SK-N-SH (cell line): Measurements from ENCODE around the gene MYLK. TPM values are rescaled to one million over a fixed set of nuclear protein-coding genes. Genes with fewer than 3 reads are reported as not detected.

Source experiments
- CTCF ChIA-PET: fragments of 300-600, 350-600 bp; formaldehyde crosslinking; extraction: SDS; loops from one replicate; lab custom pipeline; 2021; lab: Yijun Ruan, JAX
- POLR2A ChIA-PET: fragments of 350-600 bp; sonication (Branson Sonifier 250); formaldehyde crosslinking; extraction: SDS; loops from one replicate; lab custom pipeline; 2020; ENCODE audit warnings: antibody characterized with exemption, inconsistent platforms; lab: Yijun Ruan, JAX
- DNase-seq: peaks from one replicate; pipeline ENCODE4 v3.0.0; 2012
- H2AFZ ChIP-seq: fragments of 200-600 bp; sonication (generic); 2 replicates; pipeline ENCODE4 v1.8.1; 2016; ENCODE audit warnings: antibody characterized with exemption, mild to moderate bottlenecking, low read depth
- H3F3A ChIP-seq: fragments of 200-600 bp; sonication (generic); replicated peaks from 2 replicates; pipeline ENCODE3; 2016; ENCODE audit warnings: antibody characterized with exemption, mild to moderate bottlenecking; ENCODE audit not compliant: insufficient read depth
- H3K27ac ChIP-seq, 2 experiments: fragments of 200-500 bp in 1 of 2; fragments of 200-600 bp in 1 of 2; sonication (Bioruptor generic) in 1 of 2; sonication (generic), shearing (Covaris generic) in 1 of 2; 2 replicates each; pipeline versions ENCODE4 v1.5.1 to v1.6.1; 2014 to 2016; ENCODE audit warnings: low read depth in 2 of 2, inconsistent platforms in 1 of 2, low read length in 1 of 2, mild to moderate bottlenecking in 1 of 2, mixed read lengths in 1 of 2
- H3K27me3 ChIP-seq: fragments of 200-600 bp; sonication (generic), shearing (Covaris generic); 2 replicates; pipeline ENCODE4 v1.6.1; 2016; ENCODE audit warnings: mixed run types; ENCODE audit not compliant: insufficient read depth
- H3K36me3 ChIP-seq, 2 experiments: fragments of 200-500 bp in 1 of 2; fragments of 200-600 bp in 1 of 2; sonication (Bioruptor generic) in 1 of 2; sonication (generic) in 1 of 2; replicated peaks in 1 of 2; 2 replicates each; pipeline versions ENCODE3 to v1.5.1; 2014 to 2016; ENCODE audit warnings: low read length in 1 of 2, mild to moderate bottlenecking in 1 of 2; ENCODE audit not compliant: insufficient read depth in 2 of 2, control insufficient read depth in 1 of 2
- H3K4me1 ChIP-seq, 2 experiments: fragments of 200-500 bp in 1 of 2; fragments of 200-600 bp in 1 of 2; sonication (Bioruptor generic) in 1 of 2; sonication (generic), shearing (Covaris generic) in 1 of 2; 2 replicates each; pipeline versions ENCODE4 v1.5.1 to v1.6.1; 2014 to 2016; ENCODE audit warnings: low read depth in 1 of 2, low read length in 1 of 2, mixed run types in 1 of 2; ENCODE audit not compliant: insufficient read depth in 2 of 2, control insufficient read depth in 1 of 2
- H3K4me2 ChIP-seq: fragments of 200-600 bp; sonication (generic), shearing (Covaris generic); 2 replicates; pipeline ENCODE4 v1.6.1; 2017; ENCODE audit warnings: mixed run types
- H3K4me3 ChIP-seq, 2 experiments: fragments of 200-500 bp in 1 of 2; fragments of 200-600 bp in 1 of 2; sonication (Bioruptor generic) in 1 of 2; sonication (generic), shearing (Covaris generic) in 1 of 2; 2 replicates each; pipeline versions ENCODE4 v1.5.1 to v1.8.1; 2014 to 2016; ENCODE audit warnings: low read depth in 2 of 2, inconsistent platforms in 1 of 2, low read length in 1 of 2, mild to moderate bottlenecking in 1 of 2, mixed read lengths in 1 of 2, moderate library complexity in 1 of 2
- H3K79me2 ChIP-seq: fragments of 200-600 bp; sonication (generic); 2 replicates; pipeline ENCODE4 v1.8.1; 2017; ENCODE audit warnings: mild to moderate bottlenecking; ENCODE audit not compliant: insufficient read depth
- H3K9ac ChIP-seq: fragments of 200-600 bp; sonication (generic); 2 replicates; pipeline ENCODE4 v1.6.1; 2017; ENCODE audit warnings: mixed run types
- H3K9me2 ChIP-seq: fragments of 200-600 bp; sonication (generic); 2 replicates; pipeline ENCODE4 v1.6.1; 2017; ENCODE audit warnings: mixed run types
- H3K9me3 ChIP-seq: fragments of 200-600 bp; sonication (generic); 2 replicates; pipeline ENCODE4 v1.6.1; 2017; ENCODE audit warnings: mixed run types, mild to moderate bottlenecking, moderate library complexity
- H4K20me1 ChIP-seq: fragments of 200-600 bp; sonication (generic); 2 replicates; pipeline ENCODE4 v1.6.1; 2017; ENCODE audit warnings: mild to moderate bottlenecking, mixed run types; ENCODE audit not compliant: insufficient read depth
- CHD2 ChIP-seq: fragments of 150-350 bp; IDR thresholded peaks from 2 replicates; pipeline ENCODE4 v1.6.1; 2018; ENCODE audit warnings: low read length; ENCODE audit not compliant: partially characterized antibody
- EP300 ChIP-seq, 2 experiments: IDR thresholded peaks; 2 replicates each; pipeline versions ENCODE4 v1.4.0 to v1.6.1; 2012; ENCODE audit warnings: borderline replicate concordance in 1 of 2, low read depth in 1 of 2, low read length in 1 of 2
- FOSL2 ChIP-seq: IDR thresholded peaks from 2 replicates; pipeline ENCODE4 v1.4.0; 2012; ENCODE audit warnings: low read depth, mild to moderate bottlenecking, moderate library complexity, borderline replicate concordance
- FOXJ3 ChIP-seq: sonication (generic); formaldehyde crosslinking; IDR thresholded peaks from 2 replicates; pipeline ENCODE4 v1.5.1; 2020; ENCODE audit warnings: mild to moderate bottlenecking, missing genetic modification reagents
- FOXM1 ChIP-seq: IDR thresholded peaks from 2 replicates; pipeline ENCODE4 v1.4.0; 2012; ENCODE audit warnings: low read depth, mild to moderate bottlenecking
- GABPA ChIP-seq: IDR thresholded peaks from 2 replicates; pipeline ENCODE4 v1.4.0; 2012; ENCODE audit warnings: low read depth, mild to moderate bottlenecking
- GATA2 ChIP-seq: sonication (generic); formaldehyde crosslinking; IDR thresholded peaks from 2 replicates; pipeline ENCODE4 v1.5.0; 2020; ENCODE audit warnings: mild to moderate bottlenecking, missing genetic modification reagents
- MEF2A ChIP-seq: IDR thresholded peaks from 2 replicates; pipeline ENCODE4 v1.4.0; 2012; ENCODE audit warnings: low read depth, borderline replicate concordance
- MXI1 ChIP-seq: IDR thresholded peaks from 2 replicates; pipeline ENCODE4 v1.6.1; 2012; ENCODE audit warnings: mild to moderate bottlenecking, low read depth, low read length, improper control_type of control experiment
- NRF1 ChIP-seq: IDR thresholded peaks from 2 replicates; pipeline ENCODE4 v1.6.1; 2012; ENCODE audit warnings: low read depth, mild to moderate bottlenecking, low read length
- POLR2AphosphoS5 ChIP-seq: IDR thresholded peaks from 2 replicates; pipeline ENCODE4 v1.6.1; 2012; ENCODE audit warnings: low read depth, low read length
- RCOR1 ChIP-seq: fragments of 150-350 bp; IDR thresholded peaks from 2 replicates; pipeline ENCODE4 v1.6.1; 2017; ENCODE audit warnings: antibody characterized with exemption, low read length
- RXRA ChIP-seq: IDR thresholded peaks from 2 replicates; pipeline ENCODE4 v1.4.0; 2012; ENCODE audit warnings: low read depth, mild to moderate bottlenecking, borderline replicate concordance
- SMC3 ChIP-seq: IDR thresholded peaks from 2 replicates; pipeline ENCODE4 v1.6.1; 2012; ENCODE audit warnings: low read depth, low read length, improper control_type of control experiment
- TEAD4 ChIP-seq: IDR thresholded peaks from 2 replicates; pipeline ENCODE4 v1.4.0; 2012; ENCODE audit warnings: mild to moderate bottlenecking, borderline replicate concordance; ENCODE audit not compliant: insufficient read depth
- WGBS: methylation state at CpG from one replicate; pipeline ENCODE4 v1.1.6; 2017; ENCODE audit warnings: low lambda C conversion rate; 5-methylcytosine and 5-hydroxymethylcytosine counted together
- polyA plus RNA-seq, 3 experiments: library from polyadenylated mRNA; depleted of rRNA; stranded (reverse); fragments of >200 nt; gene quantifications; 2 replicates each; pipeline ENCODE4 v1.2.3, GENCODE V29; 2012
- TF ChIP-seq, protein P1 (sequence below): IDR thresholded peaks from 2 replicates; pipeline ENCODE4 v1.4.0; 2012; ENCODE audit warnings: low read depth, borderline replicate concordance
- TF ChIP-seq, protein P2 (sequence below): IDR thresholded peaks from 2 replicates; pipeline ENCODE4; 2012

MYLK gene
- polyA plus RNA-seq, 1 of the 3 experiments (the other 2 are of a cell fraction): 272 TPM

DNA sequence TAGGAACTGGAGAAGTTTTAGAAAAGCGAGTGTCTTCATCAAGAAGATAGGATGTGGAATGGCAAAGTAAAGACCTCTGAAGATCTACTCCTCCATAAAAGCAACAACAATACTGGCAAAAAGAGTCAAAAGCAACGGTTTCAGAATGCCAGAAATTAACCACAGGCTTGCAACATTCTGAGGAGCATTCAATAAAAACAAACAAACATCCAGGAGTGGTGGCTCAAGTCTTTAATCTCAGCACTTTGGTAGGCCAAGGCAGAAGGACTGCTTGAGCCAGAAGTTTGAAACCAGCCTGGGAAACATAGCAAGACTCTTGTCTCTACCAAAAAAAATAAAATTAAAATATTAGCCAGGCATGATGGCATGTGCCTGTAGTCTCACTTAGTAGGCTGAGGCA lies 156.1 kb downstream of the MYLK start:
- H3K9ac ChIP-seq: no peak overlapping the region
- ChIA-PET CTCF (interaction anchor here (0.8 to 2.4 kb wide), 5 partner anchors 10 to 191 kb away, joined by 4 to 7 read pairs (median 4); no protein-coding TSS in a partner anchor), POLR2A (no interaction called here)
- no peaks in the 10 kb centered on the region for H3K27me3 ChIP-seq
- no peak overlapping the region for H2AFZ ChIP-seq
- no peak for DNase-seq
- no peaks in the 10 kb centered on the region for H4K20me1 ChIP-seq
- H3K9me3 ChIP-seq: no peaks in the 10 kb centered on the region
- no peak overlapping the region for H3K4me3 ChIP-seq
- peaks cover 46 to 66% of the 10 kb centered on the region in 2 experiments for H3K36me3 ChIP-seq
- no peak overlapping the region; a peak in 2 of 4 replicates for H3K27ac ChIP-seq
- WGBS: 78% methylated on average over 2 of the region's 2 CpGs
- peaks cover 56% of the 10 kb centered on the region for H3K79me2 ChIP-seq
- TF ChIP-seq FOSL2: no peak
- no peak for TF ChIP-seq MEF2A
- no peak for TF ChIP-seq MXI1
- no peak for TF ChIP-seq POLR2AphosphoS5
- no peak for TF ChIP-seq RXRA
- TF ChIP-seq, protein P1, sequence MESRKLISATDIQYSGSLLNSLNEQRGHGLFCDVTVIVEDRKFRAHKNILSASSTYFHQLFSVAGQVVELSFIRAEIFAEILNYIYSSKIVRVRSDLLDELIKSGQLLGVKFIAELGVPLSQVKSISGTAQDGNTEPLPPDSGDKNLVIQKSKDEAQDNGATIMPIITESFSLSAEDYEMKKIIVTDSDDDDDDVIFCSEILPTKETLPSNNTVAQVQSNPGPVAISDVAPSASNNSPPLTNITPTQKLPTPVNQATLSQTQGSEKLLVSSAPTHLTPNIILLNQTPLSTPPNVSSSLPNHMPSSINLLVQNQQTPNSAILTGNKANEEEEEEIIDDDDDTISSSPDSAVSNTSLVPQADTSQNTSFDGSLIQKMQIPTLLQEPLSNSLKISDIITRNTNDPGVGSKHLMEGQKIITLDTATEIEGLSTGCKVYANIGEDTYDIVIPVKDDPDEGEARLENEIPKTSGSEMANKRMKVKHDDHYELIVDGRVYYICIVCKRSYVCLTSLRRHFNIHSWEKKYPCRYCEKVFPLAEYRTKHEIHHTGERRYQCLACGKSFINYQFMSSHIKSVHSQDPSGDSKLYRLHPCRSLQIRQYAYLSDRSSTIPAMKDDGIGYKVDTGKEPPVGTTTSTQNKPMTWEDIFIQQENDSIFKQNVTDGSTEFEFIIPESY: no peak
- TF ChIP-seq NRF1: no peak
- no peak for TF ChIP-seq FOXJ3 (CRISPR knock-in tag)
- no peak for TF ChIP-seq GATA2
- no peak for TF ChIP-seq EP300 (IDR thresholded peaks at IDR 0.05; ENCODE audit: borderline replicate concordance in 1 of 2, low read depth in 1 of 2, low read length in 1 of 2)
- TF ChIP-seq RCOR1: no peak
- no peak for TF ChIP-seq CHD2
- TF ChIP-seq SMC3: no peak
- TF ChIP-seq FOXM1: no peak
- TF ChIP-seq, protein P2, sequence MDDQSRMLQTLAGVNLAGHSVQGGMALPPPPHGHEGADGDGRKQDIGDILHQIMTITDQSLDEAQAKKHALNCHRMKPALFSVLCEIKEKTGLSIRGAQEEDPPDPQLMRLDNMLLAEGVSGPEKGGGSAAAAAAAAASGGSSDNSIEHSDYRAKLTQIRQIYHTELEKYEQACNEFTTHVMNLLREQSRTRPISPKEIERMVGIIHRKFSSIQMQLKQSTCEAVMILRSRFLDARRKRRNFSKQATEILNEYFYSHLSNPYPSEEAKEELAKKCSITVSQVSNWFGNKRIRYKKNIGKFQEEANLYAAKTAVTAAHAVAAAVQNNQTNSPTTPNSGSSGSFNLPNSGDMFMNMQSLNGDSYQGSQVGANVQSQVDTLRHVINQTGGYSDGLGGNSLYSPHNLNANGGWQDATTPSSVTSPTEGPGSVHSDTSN: no peak
- no peak for TF ChIP-seq GABPA
- no peak for TF ChIP-seq TEAD4
- H3K4me2 ChIP-seq: no peak overlapping the region
- H3K9me2 ChIP-seq: no peaks in the 10 kb centered on the region
- peaks cover 16% of the 10 kb centered on the region for H3F3A ChIP-seq
- peaks cover 5 to 29% of the 10 kb centered on the region in 2 experiments; a peak in 3 of 4 replicates for H3K4me1 ChIP-seq
